BE2C (cell line): Measurements from ENCODE around the gene MBD1.
"Not testable (repeated sequence)": the region's sequence is repeated elsewhere in the genome, so short reads cannot be mapped to it uniquely, and the experiment has no call there.

Experiments
- DNase-seq: peaks from one replicate; pipeline ENCODE4 v3.0.0-alpha.2; 2020
- H3K27me3 ChIP-seq: fragments of 250-450 bp; sonication (Bioruptor Pico); 2 replicates; pipeline ENCODE4 v1.5.1; 2020; ENCODE audit warnings: mild to moderate bottlenecking
- H3K36me3 ChIP-seq: fragments of 250-450 bp; sonication (Bioruptor Pico); 2 replicates; pipeline ENCODE4 v1.5.1; 2020; ENCODE audit warnings: mild to moderate bottlenecking
- H3K4me1 ChIP-seq: fragments of 250-450 bp; sonication (Bioruptor Pico); 2 replicates; pipeline ENCODE4 v1.5.1; 2020
- H3K4me3 ChIP-seq: 2 replicates; pipeline ENCODE4 v1.5.1; 2011; ENCODE audit warnings: low read depth, low read length
- H3K9me3 ChIP-seq: fragments of 250-450 bp; sonication (Bioruptor Pico); 2 replicates; pipeline ENCODE4 v1.5.1; 2020
- CTCF ChIP-seq: IDR thresholded peaks from 2 replicates; pipeline ENCODE4 v1.5.1; 2012; ENCODE audit warnings: mild to moderate bottlenecking, low read depth, low read length

The MBD1 gene

GRCh38 chr18:50313873-50314460 is 32.6 kb upstream of the MBD1 start:
- Histone ChIP-seq H3K9me3 (no peaks in the 10 kb centered on the region), H3K36me3 (no peaks in the 10 kb centered on the region), H3K27me3 (no peaks in the 10 kb centered on the region), H3K4me1 (no peaks in the 10 kb centered on the region), H3K4me3 (no peak overlapping the region)
- no peak for TF ChIP-seq CTCF
- no peak for DNase-seq

GRCh38 chr18:50313031-50313607 is 31.8 kb upstream of the MBD1 start:
- no peak for TF ChIP-seq CTCF
- H3K4me3 ChIP-seq: no peak overlapping the region
- H3K27me3 ChIP-seq: no peaks in the 10 kb centered on the region
- DNase-seq: no peak
- H3K4me1 ChIP-seq: no peaks in the 10 kb centered on the region
- no peaks in the 10 kb centered on the region for H3K36me3 ChIP-seq
- no peaks in the 10 kb centered on the region for H3K9me3 ChIP-seq

GRCh38 chr18:50312296-50313030 is 31.1 kb upstream of the MBD1 start:
- no peaks in the 10 kb centered on the region for H3K36me3 ChIP-seq
- H3K4me1 ChIP-seq: no peaks in the 10 kb centered on the region
- no peak for DNase-seq
- no peak for TF ChIP-seq CTCF
- no peak overlapping the region for H3K4me3 ChIP-seq
- H3K27me3 ChIP-seq: no peaks in the 10 kb centered on the region
- no peaks in the 10 kb centered on the region for H3K9me3 ChIP-seq

- Histone ChIP-seq H3K9me3 (no peaks in the 10 kb centered on the region), H3K4me1 (no peaks in the 10 kb centered on the region), H3K27me3 (no peaks in the 10 kb centered on the region), H3K36me3 (no peaks in the 10 kb centered on the region), H3K4me3 (no peak overlapping the region)
- TF ChIP-seq CTCF: no peak
- DNase-seq: no peak
Observed at GRCh38 chr18:50311650-50312049, 30.3 kb upstream of the MBD1 start.

GRCh38 chr18:50310080-50310479 is 28.8 kb upstream of the MBD1 start:
- no peaks in the 10 kb centered on the region for H3K36me3 ChIP-seq
- DNase-seq: peak; percentile 42
- no peak for TF ChIP-seq CTCF
- no peaks in the 10 kb centered on the region for H3K27me3 ChIP-seq
- H3K9me3 ChIP-seq: no peaks in the 10 kb centered on the region
- no peaks in the 10 kb centered on the region for H3K4me1 ChIP-seq
- peak overlapping the region; percentile 66 for H3K4me3 ChIP-seq

GRCh38 chr18:50308851-50309250 is 27.5 kb upstream of the MBD1 start:
- DNase-seq, H3K4me1 ChIP-seq, H3K4me3 ChIP-seq, H3K27me3 ChIP-seq, H3K36me3 ChIP-seq, H3K9me3 ChIP-seq: not testable (repeated sequence)
